HG02870 (cell line): ENCODE measurements around the gene RAD21L1.
A peak's percentile ranks its signal among the peaks of the same experiment; 100 is the strongest.
"Not testable (repeated sequence)": the region's sequence is repeated elsewhere in the genome, so short reads cannot be mapped to it uniquely, and the experiment has no call there.

Experiments
- ATAC-seq: cut with Tn5 transposase; IDR thresholded peaks from one replicate; pipeline ENCODE4 v1.9.1; 2021; ENCODE audit warnings: mild to moderate bottlenecking, moderate library complexity; ENCODE audit not compliant: unreplicated experiment

The RAD21L1 gene

DNA sequence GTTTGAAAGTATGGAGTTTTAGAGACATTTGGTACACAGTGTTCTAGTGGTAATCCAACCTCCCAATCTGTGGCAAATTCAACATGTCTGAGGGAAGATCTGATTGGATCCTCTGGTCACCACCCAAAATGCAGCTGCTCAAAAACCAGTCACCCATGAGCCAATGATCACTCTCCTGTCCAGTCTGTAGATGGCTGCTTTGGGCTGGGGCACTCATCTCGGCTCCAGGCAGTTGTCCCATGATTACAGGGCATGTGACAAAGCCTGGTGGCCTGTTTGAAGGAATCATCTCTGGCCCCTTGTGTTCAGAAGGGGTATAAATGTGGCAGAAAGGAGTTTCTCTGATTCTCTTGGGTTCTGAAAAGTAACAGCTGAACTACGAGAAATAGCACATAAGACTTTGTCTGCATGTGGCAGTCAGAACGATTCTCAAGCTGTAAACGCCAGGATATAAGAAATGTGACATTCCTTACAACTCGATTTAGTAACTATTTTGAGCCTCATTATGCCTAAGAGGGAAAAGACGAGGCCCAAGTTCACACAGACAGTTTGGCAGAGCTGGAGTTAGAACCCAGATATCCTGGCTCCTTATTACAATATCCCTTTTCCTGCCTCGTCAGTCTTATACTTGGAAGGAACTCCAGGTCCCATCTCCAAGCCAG is 26.5 kb upstream of the RAD21L1 start:
- ATAC-seq = no peak

DNA sequence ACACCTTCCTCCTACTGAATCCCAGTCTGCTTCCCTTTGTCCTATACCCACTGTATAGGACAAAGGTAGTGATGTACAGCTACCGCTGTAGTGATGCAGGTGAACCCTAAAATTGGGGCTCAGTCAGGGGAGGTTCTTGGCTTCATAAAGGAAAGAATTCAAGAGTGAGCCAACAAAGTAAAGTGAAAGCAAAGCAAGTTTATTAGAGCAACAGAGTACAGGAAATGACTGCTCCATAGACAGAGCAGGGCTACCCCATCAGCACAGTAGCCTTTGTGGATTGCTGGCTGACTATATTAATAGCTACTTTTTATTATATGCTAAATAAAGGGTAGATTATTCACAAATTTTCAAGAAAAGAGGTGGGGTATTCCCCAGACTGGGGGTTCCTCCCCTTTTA is 25.9 kb upstream of the RAD21L1 start:
- no peak for ATAC-seq

DNA sequence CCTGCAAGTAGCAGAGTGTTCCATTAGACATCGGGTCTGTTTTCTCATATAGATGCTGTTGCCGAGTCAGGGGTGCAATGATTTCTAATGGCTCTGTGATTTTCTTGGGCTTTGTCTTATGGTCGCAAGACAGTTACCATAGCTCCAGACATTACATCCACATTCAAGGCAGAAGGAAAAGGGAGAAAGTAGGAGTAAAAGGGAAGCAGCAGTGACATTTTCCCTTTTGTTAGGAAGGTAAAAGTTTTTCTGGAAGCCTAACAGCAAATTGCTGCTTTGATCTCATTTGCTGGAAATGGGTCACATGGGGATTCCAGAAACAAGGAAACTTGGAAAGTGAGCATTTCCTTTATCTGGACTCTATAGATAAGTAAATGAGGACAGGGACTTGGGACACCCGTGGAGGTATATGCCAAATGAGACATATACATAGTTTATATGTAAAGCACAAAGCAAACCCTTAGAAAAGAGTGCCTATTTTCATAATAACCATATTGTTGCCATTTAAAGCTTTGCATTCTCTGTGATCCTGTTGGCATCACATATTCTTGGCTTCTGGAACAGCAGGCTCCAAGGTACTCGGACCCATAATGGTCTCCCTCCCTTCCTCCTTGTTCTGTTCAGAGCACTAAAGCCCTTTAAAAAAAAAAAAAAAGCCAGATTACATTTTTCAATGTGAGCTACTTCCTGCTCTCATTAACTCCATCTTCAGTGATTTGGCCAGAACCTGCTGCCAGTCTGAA is 22.9 kb upstream of the RAD21L1 start, which contains the start of gene C20orf202:
TSS of gene C20orf202 (plus strand) at position 693 of the 743 bp plus-strand sequence. CDS start 132 bp downstream, outside the sequence.
- ATAC-seq = no peak

DNA sequence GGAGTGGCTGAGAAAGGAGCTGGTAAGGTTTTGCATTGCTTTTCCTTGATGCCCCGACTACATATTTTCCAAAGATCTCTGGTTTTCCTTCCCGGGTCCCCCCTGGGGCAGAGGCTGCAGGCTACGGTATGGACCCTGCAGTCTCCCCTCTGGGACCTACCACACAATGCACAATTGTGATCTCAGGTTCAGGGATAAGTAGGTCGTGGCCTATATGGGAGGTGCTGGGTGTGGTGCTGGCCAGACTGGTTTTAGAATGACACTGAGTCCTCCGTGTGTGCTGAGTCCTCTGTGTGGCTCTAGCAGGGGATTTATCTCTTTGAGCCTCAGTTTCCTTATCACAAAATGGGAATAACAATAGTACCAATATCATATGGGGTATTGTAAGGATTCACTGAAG is 22.2 kb upstream of the RAD21L1 start:
- no peak for ATAC-seq

DNA sequence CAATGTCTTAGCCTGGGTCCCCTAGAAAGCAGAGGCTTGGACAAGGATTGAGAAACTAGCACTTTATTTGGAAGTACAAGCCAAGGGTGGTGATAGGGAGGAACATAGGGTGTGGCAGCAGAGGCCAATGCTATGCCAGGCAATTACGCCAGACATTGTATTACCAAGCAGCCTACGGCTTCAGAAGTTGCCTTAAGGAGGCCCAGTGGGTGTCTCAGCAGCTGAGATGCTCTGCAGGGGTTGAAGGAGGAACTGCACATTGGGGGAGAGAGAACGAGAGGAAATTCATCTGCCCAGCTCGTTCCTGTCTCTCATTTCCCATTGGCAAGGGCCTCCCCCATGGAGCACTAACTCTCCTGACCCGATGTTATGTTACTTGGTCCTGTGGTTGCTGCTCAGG is 21.7 kb upstream of the RAD21L1 start:
- no peak for ATAC-seq

DNA sequence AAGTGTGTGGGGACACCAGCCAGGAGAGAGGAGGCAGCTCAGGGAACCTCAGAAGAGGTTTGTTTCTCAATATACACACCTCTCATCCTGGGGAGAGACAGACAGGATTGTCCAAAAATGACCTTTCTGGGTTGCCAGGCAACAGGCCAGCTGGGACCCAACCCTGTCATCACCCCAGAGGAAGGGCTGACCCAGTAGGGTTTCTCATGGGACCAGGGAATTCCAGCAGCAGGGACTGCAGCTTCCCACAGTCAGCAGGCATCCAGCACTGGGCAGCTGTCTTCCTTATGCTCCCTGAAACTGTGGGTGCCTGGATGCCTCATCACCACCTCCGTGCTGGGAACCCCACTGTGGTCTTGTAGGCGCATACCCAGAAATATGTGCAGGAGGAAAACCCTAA is 21.3 kb upstream of the RAD21L1 start:
- ATAC-seq = no peak

DNA sequence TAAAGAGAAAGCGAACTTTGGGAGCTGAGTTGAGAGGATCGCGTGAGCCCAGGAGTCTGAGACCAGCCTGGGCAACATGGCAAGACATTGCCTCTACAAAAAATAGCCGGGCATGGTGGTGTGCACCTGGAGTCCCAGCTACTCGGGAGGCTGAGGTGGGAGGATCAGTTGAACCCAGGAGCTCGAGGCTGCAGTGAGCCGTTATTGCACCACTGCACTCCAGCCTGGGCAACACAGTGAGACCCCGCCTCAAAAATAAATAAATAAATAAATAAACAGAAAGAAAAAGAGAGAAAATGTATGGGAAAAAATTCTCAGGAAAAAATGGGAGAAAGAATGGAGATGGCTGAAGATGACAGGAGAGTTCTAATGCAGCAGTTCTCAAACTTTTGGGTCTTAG is 20.0 kb upstream of the RAD21L1 start:
- no peak for ATAC-seq

DNA sequence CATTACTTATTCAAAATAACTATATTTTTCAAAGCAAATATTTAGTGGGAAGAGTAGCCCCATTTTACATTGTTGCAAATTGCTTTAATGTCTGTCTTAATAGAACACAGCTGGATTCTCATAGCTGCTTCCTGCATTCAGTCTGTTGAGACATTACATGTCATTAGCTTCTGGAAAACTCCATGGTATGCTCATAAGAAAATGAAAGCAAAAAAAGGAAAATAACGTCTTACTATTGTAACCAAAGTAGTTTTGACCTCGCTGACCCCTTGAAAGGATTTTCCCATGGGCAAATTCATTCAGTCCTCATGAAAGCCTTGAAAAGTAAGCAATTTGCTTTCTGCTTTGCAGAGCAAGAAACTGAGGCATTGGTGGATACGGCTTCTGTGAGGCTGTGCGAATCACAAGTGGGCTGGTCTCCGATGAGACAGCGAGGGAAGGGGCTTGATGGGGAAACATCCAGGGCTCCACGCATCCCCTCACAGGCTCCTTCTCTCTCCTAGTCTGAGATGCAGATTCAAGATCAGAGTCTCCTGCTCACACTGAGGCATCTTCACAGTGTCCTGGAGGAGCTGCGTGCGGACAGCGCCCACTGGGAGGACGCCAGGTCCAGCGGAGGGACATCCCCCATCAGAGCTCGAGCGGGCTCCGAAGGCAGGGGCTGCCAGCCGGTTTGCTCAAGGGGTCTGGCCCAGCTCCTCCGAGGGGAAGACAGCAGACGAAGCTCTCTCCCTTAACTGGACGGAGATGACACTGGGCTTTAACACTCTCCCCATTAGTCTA is 19.3 kb upstream of the RAD21L1 start:
- no peak for ATAC-seq

DNA sequence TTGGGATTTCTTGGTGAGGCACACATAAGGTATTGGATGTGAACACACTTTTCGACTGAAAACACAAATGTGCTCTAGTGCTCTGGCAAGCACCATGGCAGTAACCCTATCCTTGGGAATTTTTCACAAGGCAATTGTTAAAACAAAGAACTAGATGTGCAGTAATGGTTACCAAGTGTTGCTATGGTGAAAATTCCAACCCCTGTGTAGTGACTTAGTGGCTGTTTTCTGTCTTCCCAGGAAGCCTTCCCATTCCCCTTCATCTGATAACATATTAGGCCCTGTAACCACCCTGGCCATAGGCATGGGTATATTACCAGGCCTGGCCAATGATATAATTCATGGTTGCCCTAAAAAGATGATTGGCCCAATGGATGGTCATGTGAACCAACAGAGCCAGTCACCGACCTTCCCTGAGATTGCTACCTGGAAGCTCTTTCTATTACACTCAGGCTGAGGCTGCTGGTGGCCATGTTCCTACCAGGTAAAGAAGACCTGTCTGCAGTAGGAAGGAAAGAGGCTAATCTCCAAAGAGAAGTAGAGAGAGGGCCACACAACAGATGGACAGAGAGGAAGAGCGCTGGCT is 18.5 kb upstream of the RAD21L1 start:
- no peak for ATAC-seq

DNA sequence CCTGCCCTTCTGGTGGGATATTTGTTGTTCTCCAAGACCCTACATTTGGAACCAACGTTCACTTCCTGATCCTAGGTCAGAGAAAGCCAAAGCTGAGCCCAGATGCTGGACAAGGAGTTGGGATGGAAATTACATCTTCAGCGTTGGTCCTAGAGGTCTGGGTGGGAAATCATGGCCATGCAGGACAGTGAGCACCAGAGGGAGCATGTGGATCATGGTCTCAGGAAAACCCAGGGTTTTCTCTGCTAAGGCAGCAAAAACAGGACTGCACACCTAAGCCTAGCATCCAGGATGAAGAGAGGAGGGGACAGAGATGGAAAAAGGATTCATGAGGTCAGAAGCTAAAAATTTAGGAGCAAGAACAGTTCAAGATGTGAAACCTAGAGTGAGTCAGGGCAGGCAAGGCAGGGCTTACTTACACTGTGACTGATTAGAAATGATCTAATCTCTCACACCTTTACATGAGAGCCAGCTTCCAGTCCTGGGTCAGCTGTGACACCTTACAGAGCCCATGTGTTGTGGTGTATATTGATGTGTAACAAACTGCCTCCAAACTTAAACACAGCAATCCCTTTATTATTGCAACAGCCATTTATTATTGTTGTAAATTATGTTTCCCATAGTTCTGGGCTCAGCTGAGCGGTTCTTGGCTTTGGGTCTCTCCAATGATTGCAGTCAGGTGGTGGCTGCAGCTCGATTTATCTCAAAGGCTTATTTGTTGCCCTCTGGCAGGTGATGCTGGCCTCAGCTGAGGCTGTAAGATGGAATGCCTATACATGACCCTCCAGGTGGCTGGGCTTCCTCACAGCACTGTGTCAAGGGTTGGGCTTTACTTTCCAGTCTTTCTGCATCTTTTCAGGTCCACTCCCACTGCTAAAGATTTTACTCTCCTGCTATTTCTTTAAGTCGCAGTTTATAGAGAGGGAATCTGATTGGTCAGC is 16.1 kb upstream of the RAD21L1 start:
- no peak for ATAC-seq

DNA sequence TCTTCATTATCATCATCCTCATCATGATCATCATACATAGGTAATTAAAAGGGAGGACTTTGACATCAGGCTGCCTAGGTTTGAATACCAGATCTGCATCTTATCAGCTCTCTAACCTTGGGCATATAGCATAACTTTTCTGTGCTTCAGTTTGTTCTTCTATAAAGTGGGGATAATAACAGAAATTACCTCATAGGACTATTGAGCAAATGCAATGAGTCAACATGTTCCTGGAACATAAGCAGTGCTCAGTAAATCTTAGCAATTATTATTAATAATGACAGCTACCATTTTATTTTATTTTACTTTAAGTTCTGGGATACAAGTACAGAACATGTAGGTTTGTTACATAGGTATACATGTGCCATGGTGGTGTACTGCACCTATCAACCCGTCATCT is 15.3 kb upstream of the RAD21L1 start:
- no peak for ATAC-seq

DNA sequence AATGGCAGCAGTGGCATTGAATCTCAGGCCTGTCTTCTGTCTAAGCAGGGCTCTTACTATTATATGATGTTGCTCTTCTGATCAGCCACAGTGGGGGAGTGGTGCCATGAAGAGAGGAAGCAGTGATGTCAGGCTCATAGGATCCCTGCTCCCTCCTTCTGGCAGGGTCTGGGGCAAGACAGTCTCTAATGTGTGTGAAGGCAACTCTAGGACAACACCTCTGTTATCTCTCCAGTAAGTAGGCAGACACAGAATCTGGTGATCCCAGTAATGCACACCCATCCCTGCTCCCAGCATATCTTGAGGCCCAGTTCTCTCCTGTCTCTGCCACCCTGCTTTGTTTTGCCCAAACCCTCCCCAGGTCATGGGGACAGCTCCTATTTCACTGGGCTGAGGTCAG is 13.8 kb upstream of the RAD21L1 start:
- ATAC-seq = no peak

DNA sequence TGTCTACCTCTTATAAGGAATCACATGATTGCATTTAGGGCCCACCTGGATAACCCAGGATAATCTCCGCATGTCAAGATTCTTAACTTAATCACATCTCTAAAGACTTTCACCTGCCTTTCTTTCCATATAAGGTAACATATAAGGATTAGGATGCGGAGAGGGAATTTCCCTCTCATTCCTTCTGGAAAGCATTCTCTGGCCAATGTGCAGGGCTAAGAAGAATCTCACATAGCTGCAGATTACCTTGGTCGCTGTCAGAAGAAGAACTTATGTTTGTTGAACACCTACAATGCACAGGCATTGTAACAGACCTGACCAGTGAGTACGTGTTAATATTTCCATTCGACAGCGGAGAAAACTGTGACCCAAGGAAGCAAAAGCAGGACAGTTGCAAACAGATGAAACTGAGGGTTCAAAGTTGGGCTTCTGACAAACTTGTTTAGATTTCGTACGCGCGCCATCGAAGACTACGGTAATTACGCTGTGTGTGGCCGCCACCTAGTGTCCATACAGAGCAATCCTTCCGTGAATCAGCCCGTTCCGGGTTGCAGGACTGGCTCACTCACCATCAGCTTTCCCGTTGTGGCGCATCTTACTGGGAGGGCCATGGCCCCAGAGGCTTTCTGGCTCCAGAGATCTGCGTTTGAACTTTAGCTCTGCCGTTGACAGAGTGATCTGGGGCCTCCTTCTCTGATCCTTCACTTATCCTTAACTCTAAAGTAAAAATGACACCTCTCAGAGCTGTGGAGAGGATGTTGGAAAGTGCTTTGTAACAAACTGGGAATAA is 13.0 kb upstream of the RAD21L1 start:
- ATAC-seq = peak; percentile 61

DNA sequence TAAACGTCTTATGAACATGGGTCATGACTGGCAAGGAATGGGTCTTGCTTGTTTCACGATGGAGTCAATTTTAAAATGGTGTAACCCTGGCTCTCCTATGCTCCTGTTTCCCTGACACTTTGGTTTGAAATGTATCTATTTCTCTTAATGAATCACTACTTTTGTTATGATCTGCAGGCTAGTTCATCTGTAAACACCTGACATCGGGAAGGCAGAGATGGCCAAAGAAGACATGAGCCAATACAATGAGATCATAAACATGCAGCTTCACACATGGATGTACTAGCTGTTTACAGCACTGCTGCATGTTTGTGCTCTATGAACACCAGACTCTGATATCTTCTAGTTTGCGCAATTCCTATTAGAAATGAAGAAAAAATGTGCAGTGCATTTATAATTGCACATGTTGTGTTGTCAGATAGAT is 11.0 kb upstream of the RAD21L1 start:
- no peak for ATAC-seq

DNA sequence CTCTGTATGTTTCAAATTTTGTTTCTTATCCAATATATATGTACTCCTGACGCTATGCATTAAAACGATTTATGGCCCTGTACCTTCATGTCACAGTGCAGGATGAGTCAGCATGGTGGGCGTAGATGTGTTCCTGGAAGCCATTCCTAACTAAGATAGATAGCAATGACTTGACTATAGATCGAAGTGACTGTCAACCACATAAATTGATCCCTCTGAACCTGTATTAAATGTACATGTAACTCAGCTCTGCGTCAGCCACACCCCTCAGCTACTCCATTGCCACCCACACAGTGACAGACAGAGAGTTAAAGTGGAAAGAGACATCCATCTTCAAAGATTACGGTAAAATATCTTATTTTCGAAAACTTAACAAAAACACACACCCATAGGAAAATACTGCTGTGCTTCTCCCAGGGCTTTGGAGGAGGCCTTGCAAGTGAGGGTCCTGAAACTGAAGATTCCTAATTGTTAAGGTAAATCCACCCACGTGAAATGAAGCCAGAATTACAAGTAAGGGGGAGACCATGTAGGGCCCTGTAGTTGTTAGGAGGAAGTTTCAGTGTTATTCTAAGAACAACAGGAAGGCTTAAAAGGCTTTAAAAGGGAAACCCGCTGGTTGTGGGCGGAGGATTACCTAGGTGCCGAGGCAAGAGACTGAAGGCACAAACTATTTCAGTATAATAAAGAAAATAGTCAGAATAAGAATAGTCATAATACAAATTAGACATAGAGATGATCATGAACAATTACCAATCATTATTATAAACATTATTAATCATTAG is 10.3 kb upstream of the RAD21L1 start:
- no peak for ATAC-seq

DNA sequence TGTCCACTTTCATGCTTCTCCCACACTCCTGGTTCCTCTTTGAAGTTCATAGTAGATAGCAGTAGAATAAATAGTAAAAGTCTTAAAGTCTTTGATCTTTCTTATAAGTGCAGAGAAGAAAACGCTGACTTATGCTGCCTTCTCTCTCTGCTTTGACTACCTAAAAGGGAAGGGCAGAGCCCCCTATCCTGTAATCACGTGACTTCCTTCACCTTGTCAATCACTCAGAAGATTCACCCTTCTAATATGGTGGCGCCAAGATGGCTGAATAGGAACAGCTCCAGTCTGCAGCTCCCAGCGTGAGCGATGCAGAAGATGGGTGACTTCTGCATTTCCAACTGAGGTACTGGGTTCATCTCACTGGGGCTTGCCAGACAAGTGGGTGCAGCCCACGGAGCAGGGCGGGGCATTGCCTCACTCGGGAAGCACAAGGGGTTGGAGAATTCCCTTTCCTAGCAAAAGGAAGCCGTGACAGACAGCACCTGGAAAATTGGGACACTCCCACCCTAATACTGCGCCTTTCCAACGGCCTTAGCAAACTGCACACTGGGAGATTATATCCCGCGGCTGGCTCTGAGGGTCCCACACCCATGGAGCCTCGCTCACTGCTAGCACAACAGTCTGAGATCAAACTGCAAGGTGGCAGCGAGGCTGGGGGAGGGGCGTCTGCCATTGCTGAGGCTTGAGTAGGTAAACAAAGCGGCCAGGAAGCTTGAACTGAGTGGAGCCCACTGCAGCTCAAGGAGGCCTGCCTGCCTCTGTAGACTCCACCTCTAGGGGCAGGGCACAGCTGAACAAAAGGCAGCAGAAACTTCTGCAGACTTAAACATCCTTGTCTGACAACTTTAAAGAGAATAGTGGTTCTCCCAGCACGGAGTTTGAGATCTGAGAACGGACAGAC is 9.1 kb upstream of the RAD21L1 start:
- not testable (repeated sequence) for ATAC-seq

DNA sequence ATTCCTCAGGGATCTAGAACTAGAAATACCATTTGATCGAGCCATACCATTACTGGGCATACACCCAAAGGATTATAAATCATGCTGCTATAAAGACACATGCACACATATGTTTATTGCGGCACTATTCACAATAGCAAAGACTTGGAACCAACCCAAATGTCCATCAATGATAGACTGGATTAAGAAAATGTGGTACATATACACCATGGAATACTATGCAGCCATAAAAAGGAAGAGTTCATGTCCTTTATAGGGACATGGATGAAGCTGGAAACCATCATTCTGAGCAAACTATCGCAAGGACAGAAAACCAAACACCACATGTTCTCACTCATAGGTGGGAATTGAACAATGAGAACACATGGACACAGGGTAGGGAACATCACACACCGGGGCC is 3.1 kb upstream of the RAD21L1 start:
- ATAC-seq = not testable (repeated sequence)
